RWPE1 (cell line): Measurements from ENCODE around the gene CCDC102A.

ENCODE experiments used
- CTCF ChIA-PET: fragments of 350-600 bp; sonication (Branson Sonifier 250); formaldehyde crosslinking; extraction: SDS; loops from one replicate; lab custom pipeline; 2021; lab: Yijun Ruan, JAX
- POLR2A ChIA-PET: fragments of 400-600 bp; formaldehyde crosslinking; extraction: SDS; loops from one replicate; lab custom pipeline; 2020; ENCODE audit warnings: antibody characterized with exemption; ENCODE audit not compliant: low non-redundant PET; lab: Yijun Ruan, JAX
- DNase-seq: peaks from one replicate; pipeline ENCODE4 v3.0.0; 2012; ENCODE audit warnings: low spot score
- H3K27ac ChIP-seq: fragments of 450-650 bp; 2 replicates; pipeline ENCODE4 v1.5.1; 2017
- CTCF ChIP-seq: fragments of 450-650 bp; conservative IDR thresholded peaks from 2 replicates; pipeline ENCODE4 v1.5.1; 2017; ENCODE audit warnings: low read depth, mild to moderate bottlenecking

CCDC102A gene

GRCh38 chr16:57534881-57535658 lies 1.3 kb downstream of the CCDC102A start:
- no peak for TF ChIP-seq CTCF
- POLR2A ChIA-PET: no interaction called here
- CTCF ChIA-PET: interaction anchor here (1.7 kb wide), 1 partner anchor 15 kb away, joined by 6 read pairs; no protein-coding TSS in a partner anchor
- H3K27ac ChIP-seq: peak overlapping the region; percentile 82
- no peak for DNase-seq

GRCh38 chr16:57534337-57534880 lies 2.0 kb downstream of the CCDC102A start:
- ChIA-PET POLR2A (interaction anchor here (0.6 kb wide), 1 partner anchor 37 kb away, joined by 3 read pairs; no protein-coding TSS in a partner anchor), CTCF (interaction anchor here (1.7 kb wide), 1 partner anchor 15 kb away, joined by 6 read pairs; no protein-coding TSS in a partner anchor)
- H3K27ac ChIP-seq: peak overlapping the region; percentile 82
- no peak for DNase-seq
- no peak for TF ChIP-seq CTCF

GRCh38 chr16:57533431-57534336 lies 2.7 kb downstream of the CCDC102A start:
- TF ChIP-seq CTCF: no peak
- ChIA-PET CTCF (no interaction called here), POLR2A (interaction anchor here (0.6 kb wide), 1 partner anchor 36 kb away, joined by 3 read pairs; no protein-coding TSS in a partner anchor)
- peak overlapping the region; percentile 82 for H3K27ac ChIP-seq
- no peak for DNase-seq

GRCh38 chr16:57532266-57532625 lies 4.1 kb downstream of the CCDC102A start:
- POLR2A ChIA-PET: no interaction called here
- peak overlapping the region; percentile 82 for H3K27ac ChIP-seq
- CTCF ChIA-PET: interaction anchor here (0.7 kb wide), 1 partner anchor 61 kb away, joined by 4 read pairs; no protein-coding TSS in a partner anchor
- no peak for DNase-seq
- TF ChIP-seq CTCF: no peak

GRCh38 chr16:57531635-57532265 lies 4.6 kb downstream of the CCDC102A start:
- ChIA-PET CTCF (interaction anchor here (2.1 kb wide), 1 partner anchor 12 kb away, joined by 11 read pairs; no protein-coding TSS in a partner anchor), POLR2A (no interaction called here)
- no peak for TF ChIP-seq CTCF

More at GRCh38 chr16:57531635-57532265, 4.6 kb downstream of the CCDC102A start:
- no peak for DNase-seq
- H3K27ac ChIP-seq: no peak overlapping the region
